GM13977 (cell line): ENCODE results near the gene GNB1L.
A peak's percentile ranks its signal among the peaks of the same experiment; 100 is the strongest.

ENCODE experiments used
- DNase-seq: peaks from one replicate; pipeline ENCODE4 v3.0.0; 2012; ENCODE audit warnings: low spot score
- CTCF ChIP-seq: IDR thresholded peaks from 2 replicates; pipeline ENCODE4 v1.5.1; 2012; ENCODE audit warnings: mild to moderate bottlenecking, control low read depth; ENCODE audit not compliant: insufficient read depth; ENCODE audit errors: extremely low read depth, missing control alignments
- in situ Hi-C: fragments of 300-500 bp; cut with MboI; formaldehyde crosslinking; loops from one replicate; pipeline ENCODE4 v1.12.0; 2022; ENCODE audit warnings: low sequenced_read_pairs, low pct_unique_long_range_greater_than_20kb, mixed read lengths, inconsistent platforms; ENCODE audit not compliant: unreplicated experiment

The GNB1L gene, protein sequence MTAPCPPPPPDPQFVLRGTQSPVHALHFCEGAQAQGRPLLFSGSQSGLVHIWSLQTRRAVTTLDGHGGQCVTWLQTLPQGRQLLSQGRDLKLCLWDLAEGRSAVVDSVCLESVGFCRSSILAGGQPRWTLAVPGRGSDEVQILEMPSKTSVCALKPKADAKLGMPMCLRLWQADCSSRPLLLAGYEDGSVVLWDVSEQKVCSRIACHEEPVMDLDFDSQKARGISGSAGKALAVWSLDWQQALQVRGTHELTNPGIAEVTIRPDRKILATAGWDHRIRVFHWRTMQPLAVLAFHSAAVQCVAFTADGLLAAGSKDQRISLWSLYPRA

GRCh38 chr22:19854778-19855503 lies at the start of gene GNB1L, which contains the start of gene RTL10:
Gene GNB1L, minus strand, starts transcription at chr22:19854874. Its CDS starts 33,519 bp downstream, at chr22:19821355.
Gene RTL10, minus strand, starts transcription at chr22:19854874. Its CDS starts 2,613 bp downstream, at chr22:19852261.
- in situ Hi-C loops, result loop anchor here (25.0 kb wide), 1 partner anchor 107 kb away; no protein-coding TSS in a partner anchor
- no peak for TF ChIP-seq CTCF
- peak; percentile 98 for DNase-seq

DNA sequence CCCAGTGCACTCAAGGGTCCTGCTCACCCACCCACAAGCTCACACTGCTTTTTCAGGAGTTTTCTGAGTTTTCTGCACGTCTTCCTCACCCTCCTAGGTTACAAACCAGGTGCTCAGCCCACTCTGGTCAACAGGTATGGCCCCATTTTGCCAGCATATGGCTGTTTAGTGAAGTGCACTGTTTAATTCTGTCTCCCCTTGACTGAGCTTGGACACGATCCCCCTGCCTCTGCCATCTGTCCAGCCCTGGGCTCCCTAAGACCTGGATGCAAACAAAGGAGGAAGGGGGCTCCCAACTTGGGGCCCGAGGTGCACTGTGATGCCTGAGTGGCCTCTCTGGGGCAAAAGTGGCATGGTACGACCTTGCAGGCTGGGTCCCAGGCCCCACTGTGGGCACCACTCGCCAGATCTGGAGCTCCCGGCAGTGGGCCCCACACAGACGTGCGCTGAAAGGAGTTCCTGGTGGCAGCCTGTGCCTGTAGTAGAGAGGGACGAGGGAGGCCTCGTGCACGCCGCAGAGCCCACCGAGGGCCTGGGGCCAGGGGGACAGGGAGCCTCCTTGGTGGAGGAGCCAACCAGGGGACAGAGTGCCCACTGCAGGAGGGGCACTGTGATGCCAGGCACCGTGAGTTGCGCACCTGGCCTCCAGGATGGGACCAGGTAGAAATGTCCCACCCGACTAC lies 49.6 kb upstream of the GNB1L start:
- no peak for TF ChIP-seq CTCF
- in situ Hi-C loops, result no loop called here
- DNase-seq, result no peak

DNA sequence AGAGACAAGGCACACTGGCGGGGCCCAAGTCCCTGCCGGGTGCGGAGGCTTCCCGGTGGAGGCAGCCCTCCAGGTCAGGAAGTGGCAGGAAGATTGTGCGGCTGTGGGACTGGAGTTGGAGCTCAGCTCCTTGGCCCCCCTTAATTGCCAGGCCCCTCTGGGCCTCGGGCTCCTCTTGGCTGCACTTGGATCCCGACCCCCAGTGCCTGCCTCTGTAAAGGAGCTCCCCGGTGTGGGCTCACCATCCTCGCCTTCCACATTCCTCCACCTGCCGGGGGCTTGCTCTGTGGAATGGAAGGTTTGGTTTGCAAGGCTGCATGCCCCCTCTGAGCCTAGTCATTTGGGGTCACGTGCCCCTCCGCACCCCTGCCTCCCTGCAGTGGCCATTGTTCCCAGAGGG lies 48.8 kb upstream of the GNB1L start:
- TF ChIP-seq CTCF, result no peak
- no peak for DNase-seq
- in situ Hi-C loops, result no loop called here

DNA sequence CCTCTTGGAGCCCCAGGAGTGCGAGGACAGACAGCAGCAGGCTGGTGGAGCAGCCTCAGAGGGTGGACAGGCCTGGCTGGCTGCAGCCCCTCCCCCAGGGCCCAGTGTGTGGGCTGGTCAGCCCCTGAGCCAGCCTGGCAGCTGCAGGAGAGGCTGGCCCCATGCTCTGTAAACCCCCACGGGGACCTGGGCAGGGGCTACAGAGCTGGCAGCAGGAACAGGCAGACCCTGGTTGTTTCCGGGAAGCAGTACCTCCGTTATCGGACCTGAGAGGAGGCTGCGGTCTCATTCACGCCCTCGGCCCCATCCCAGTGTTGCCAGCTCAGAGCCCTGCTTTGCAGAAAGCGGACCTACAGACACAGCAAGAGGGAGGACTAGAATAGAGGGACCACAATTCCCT lies 48.4 kb upstream of the GNB1L start:
- in situ Hi-C loops, result no loop called here
- no peak for TF ChIP-seq CTCF
- DNase-seq, result no peak

DNA sequence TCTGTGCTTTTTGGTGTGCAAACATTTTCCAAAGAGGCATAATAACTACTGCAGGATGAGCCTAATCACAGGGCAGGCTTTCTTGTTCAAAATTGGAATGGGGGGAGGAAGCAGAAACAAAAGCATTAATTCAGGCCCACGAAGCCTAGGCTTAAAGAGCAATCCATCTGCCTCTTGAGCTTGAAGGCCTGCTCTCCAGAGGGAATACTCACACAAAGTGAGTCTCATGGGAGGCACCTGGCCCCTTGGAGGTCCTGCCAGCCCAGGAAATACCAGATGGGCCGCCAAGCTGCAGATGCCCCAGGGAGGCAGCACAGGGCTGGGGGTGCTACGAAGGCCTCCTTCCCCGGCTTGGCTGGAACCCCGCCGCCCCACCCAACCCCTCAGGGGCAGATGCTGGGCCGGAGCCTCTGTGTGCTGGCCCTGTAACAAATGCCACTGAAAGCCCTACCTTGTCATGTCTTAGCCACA lies 47.6 kb upstream of the GNB1L start:
- TF ChIP-seq CTCF, result no peak
- no peak for DNase-seq
- in situ Hi-C loops, result no loop called here

GRCh38 chr22:19901577-19902244 lies 47.0 kb upstream of the GNB1L start:
- no peak for TF ChIP-seq CTCF
- DNase-seq, result no peak
- in situ Hi-C loops, result no loop called here
